Measurements from ENCODE around the gene TEX22.

Gene TEX22

GRCh38 chr14:105436402-105436801 lies 38.1 kb downstream of the TEX22 start:
- Histone ChIP-seq H3K27me3 (ENCODE audit: control insufficient read depth in 1 of 2, insufficient read depth in 1 of 2, low read length in 2 of 2) (no peaks in the 10 kb centered on the region), H2BK120ac (ENCODE audit: low read depth, low read length) (no peak overlapping the region), H2BK15ac (ENCODE audit: low read depth, poor library complexity, severe bottlenecking) (no peak overlapping the region), H3K9ac (ENCODE audit: low read length) (no peak overlapping the region), H3K9me3 (ENCODE audit: control insufficient read depth, low read length) (no peaks in the 10 kb centered on the region), H2BK5ac (ENCODE audit: low read depth, low read length, poor library complexity, severe bottlenecking) (no peak overlapping the region), H3K27ac (ENCODE audit: low read length, poor library complexity, severe bottlenecking) (no peak overlapping the region), H3K4me1 (ENCODE audit: control insufficient read depth, insufficient read depth, low read depth, low read length) (peaks cover 15% of the 10 kb centered on the region), H3K4ac (ENCODE audit: low read depth in 1 of 2, low read length in 2 of 2) (no peak overlapping the region), H2BK12ac (ENCODE audit: low read length in 2 of 2) (no peak overlapping the region), H3K79me1 (replicated peaks; ENCODE audit: low read length, poor library complexity, severe bottlenecking) (peaks cover 30% of the 10 kb centered on the region), H4K8ac (ENCODE audit: low read length) (no peak overlapping the region), H3K4me2 (ENCODE audit: low read length, poor library complexity, severe bottlenecking) (no peak overlapping the region), H2AK5ac (ENCODE audit: low read length, severe bottlenecking) (no peak overlapping the region), H3K36me3 (ENCODE audit: control insufficient read depth in 1 of 2, insufficient read depth in 2 of 2, low read depth in 1 of 2, low read length in 2 of 2) (peaks cover 4 to 54% of the 10 kb centered on the region in 2 experiments), H3K18ac (ENCODE audit: low read depth in 1 of 2, low read length in 2 of 2) (no peak overlapping the region), H2AFZ (ENCODE audit: low read depth, low read length) (no peak overlapping the region), H3K4me3 (ENCODE audit: insufficient read depth in 1 of 2, low read depth in 1 of 2, low read length in 2 of 2) (no peak overlapping the region), H4K91ac (ENCODE audit: low read length) (no peak overlapping the region), H3K14ac (ENCODE audit: low read length in 2 of 2) (no peak overlapping the region), H3K23ac (ENCODE audit: low read length in 2 of 2) (no peak overlapping the region)
- no peak for DNase-seq
- WGBS, result 96% methylated on average over 11 of the region's 12 CpGs

DNA sequence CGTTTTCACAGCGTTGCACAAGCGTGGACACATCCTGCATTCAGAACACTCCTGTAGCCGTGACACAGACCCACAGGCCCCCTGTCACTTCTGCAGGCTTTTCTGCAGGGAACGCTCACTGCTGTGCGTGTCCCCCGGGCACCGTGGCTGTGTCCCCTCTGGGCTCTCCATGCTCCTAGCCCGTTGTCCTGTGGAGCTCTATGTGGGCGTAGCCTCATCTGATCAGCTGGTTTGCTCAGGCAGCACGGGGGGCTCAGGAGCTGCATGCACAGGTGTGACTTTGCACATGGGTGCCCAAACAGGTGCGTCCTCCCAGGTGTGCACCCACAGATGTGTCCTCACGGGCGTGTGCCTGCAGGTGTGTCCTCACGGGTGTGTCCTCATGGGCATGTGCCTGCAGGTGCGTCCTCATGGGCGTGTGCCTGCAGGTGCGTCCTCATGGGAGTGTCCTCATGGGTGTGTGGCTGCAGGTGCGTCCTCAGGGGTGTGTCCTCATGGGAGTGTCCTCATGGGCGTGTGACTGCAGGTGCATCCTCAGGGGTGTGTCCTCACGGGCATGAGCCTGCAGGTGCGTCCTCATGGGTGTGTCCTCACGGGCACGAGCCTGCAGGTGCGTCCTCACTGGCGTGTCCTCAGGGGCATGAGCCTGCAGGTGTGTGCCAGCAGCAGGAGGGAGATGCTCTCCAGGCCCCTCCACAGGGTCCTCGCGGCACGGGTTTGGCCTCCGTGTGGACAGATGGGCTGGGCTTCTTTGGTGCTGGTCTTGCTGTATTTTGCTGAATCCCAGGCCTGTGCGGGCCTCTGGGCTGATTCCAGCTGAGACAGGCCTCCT lies 38.8 kb downstream of the TEX22 start:
- peaks cover 7 to 55% of the 10 kb centered on the region in 2 experiments for H3K36me3 ChIP-seq (ENCODE audit: control insufficient read depth in 1 of 2, insufficient read depth in 2 of 2, low read depth in 1 of 2, low read length in 2 of 2)
- H3K18ac ChIP-seq (ENCODE audit: low read depth in 1 of 2, low read length in 2 of 2), result no peak overlapping the region
- no peak overlapping the region for H3K4ac ChIP-seq (ENCODE audit: low read depth in 1 of 2, low read length in 2 of 2)
- no peak for DNase-seq
- no peak overlapping the region for H2BK15ac ChIP-seq (ENCODE audit: low read depth, poor library complexity, severe bottlenecking)
- peaks cover 33% of the 10 kb centered on the region for H3K79me1 ChIP-seq (replicated peaks; ENCODE audit: low read length, poor library complexity, severe bottlenecking)
- H2AFZ ChIP-seq (ENCODE audit: low read depth, low read length), result no peak overlapping the region
- H2BK5ac ChIP-seq (ENCODE audit: low read depth, low read length, poor library complexity, severe bottlenecking), result no peak overlapping the region
- no peak overlapping the region for H2AK5ac ChIP-seq (ENCODE audit: low read length, severe bottlenecking)
- no peak overlapping the region for H2BK12ac ChIP-seq (ENCODE audit: low read length in 2 of 2)
- no peak overlapping the region for H3K4me3 ChIP-seq (ENCODE audit: insufficient read depth in 1 of 2, low read depth in 1 of 2, low read length in 2 of 2)
- no peak overlapping the region for H4K8ac ChIP-seq (ENCODE audit: low read length)
- H3K9me3 ChIP-seq (ENCODE audit: control insufficient read depth, low read length), result no peaks in the 10 kb centered on the region
- H3K14ac ChIP-seq (ENCODE audit: low read length in 2 of 2), result no peak overlapping the region
- H3K4me1 ChIP-seq (ENCODE audit: control insufficient read depth, insufficient read depth, low read depth, low read length), result peaks cover 14% of the 10 kb centered on the region
- H2BK120ac ChIP-seq (ENCODE audit: low read depth, low read length), result no peak overlapping the region
- whole genome bisulfite sequencing, result 95% methylated on average over 31 of the region's 31 CpGs
- no peak overlapping the region for H3K27ac ChIP-seq (ENCODE audit: low read length, poor library complexity, severe bottlenecking)
- no peak overlapping the region for H3K23ac ChIP-seq (ENCODE audit: low read length in 2 of 2)
- H3K4me2 ChIP-seq (ENCODE audit: low read length, poor library complexity, severe bottlenecking), result no peak overlapping the region
- no peak overlapping the region for H4K91ac ChIP-seq (ENCODE audit: low read length)
- H3K9ac ChIP-seq (ENCODE audit: low read length), result no peak overlapping the region
- no peaks in the 10 kb centered on the region for H3K27me3 ChIP-seq (ENCODE audit: control insufficient read depth in 1 of 2, insufficient read depth in 1 of 2, low read length in 2 of 2)

GRCh38 chr14:105437723-105438500 lies 39.6 kb downstream of the TEX22 start:
- H3K14ac ChIP-seq (ENCODE audit: low read length in 2 of 2), result no peak overlapping the region
- H2BK120ac ChIP-seq (ENCODE audit: low read depth, low read length), result no peak overlapping the region
- peaks cover 14 to 61% of the 10 kb centered on the region in 2 experiments for H3K36me3 ChIP-seq (ENCODE audit: control insufficient read depth in 1 of 2, insufficient read depth in 2 of 2, low read depth in 1 of 2, low read length in 2 of 2)
- H4K8ac ChIP-seq (ENCODE audit: low read length), result no peak overlapping the region
- no peak overlapping the region for H3K4me3 ChIP-seq (ENCODE audit: insufficient read depth in 1 of 2, low read depth in 1 of 2, low read length in 2 of 2)
- H4K91ac ChIP-seq (ENCODE audit: low read length), result no peak overlapping the region
- H3K4me1 ChIP-seq (ENCODE audit: control insufficient read depth, insufficient read depth, low read depth, low read length), result peaks cover 14% of the 10 kb centered on the region
- H3K18ac ChIP-seq (ENCODE audit: low read depth in 1 of 2, low read length in 2 of 2), result no peak overlapping the region
- H3K4me2 ChIP-seq (ENCODE audit: low read length, poor library complexity, severe bottlenecking), result no peak overlapping the region
- H3K9ac ChIP-seq (ENCODE audit: low read length), result no peak overlapping the region
- no peak overlapping the region for H3K4ac ChIP-seq (ENCODE audit: low read depth in 1 of 2, low read length in 2 of 2)
- H2BK12ac ChIP-seq (ENCODE audit: low read length in 2 of 2), result no peak overlapping the region
- 97% methylated on average over 18 of the region's 18 CpGs for WGBS
- peaks cover 39% of the 10 kb centered on the region for H3K79me1 ChIP-seq (replicated peaks; ENCODE audit: low read length, poor library complexity, severe bottlenecking)
- no peak overlapping the region for H3K27ac ChIP-seq (ENCODE audit: low read length, poor library complexity, severe bottlenecking)
- DNase-seq, result no peak
- no peak overlapping the region for H3K23ac ChIP-seq (ENCODE audit: low read length in 2 of 2)
- no peak overlapping the region for H2AFZ ChIP-seq (ENCODE audit: low read depth, low read length)
- no peak overlapping the region for H2BK15ac ChIP-seq (ENCODE audit: low read depth, poor library complexity, severe bottlenecking)
- no peak overlapping the region for H2AK5ac ChIP-seq (ENCODE audit: low read length, severe bottlenecking)
- no peaks in the 10 kb centered on the region for H3K9me3 ChIP-seq (ENCODE audit: control insufficient read depth, low read length)
- H2BK5ac ChIP-seq (ENCODE audit: low read depth, low read length, poor library complexity, severe bottlenecking), result no peak overlapping the region
- no peaks in the 10 kb centered on the region for H3K27me3 ChIP-seq (ENCODE audit: control insufficient read depth in 1 of 2, insufficient read depth in 1 of 2, low read length in 2 of 2)

DNA sequence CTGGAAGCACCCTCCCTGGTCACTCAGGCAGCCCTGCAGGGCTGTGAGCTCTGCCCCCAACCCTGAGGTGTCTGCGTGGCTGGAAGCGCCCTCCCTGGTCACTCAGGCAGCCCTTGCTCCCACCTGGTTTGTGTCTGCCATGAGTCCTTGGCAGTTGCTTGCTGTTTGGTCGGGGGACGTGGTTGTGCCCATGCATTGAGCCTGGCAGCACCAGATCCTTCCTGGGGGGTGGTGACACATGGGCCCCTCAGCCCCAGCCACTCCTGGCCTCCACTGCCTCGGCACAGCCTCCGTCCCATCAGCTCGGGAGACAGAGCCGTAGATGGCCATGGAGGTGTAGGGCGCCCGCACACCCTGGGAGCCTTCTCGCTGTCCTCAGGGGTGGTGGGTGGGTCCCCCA lies 40.8 kb downstream of the TEX22 start:
- Histone ChIP-seq H2BK12ac (ENCODE audit: low read length in 2 of 2) (no peak overlapping the region), H2BK5ac (ENCODE audit: low read depth, low read length, poor library complexity, severe bottlenecking) (no peak overlapping the region), H3K36me3 (ENCODE audit: control insufficient read depth in 1 of 2, insufficient read depth in 2 of 2, low read depth in 1 of 2, low read length in 2 of 2) (peaks cover 19 to 58% of the 10 kb centered on the region in 2 experiments), H4K91ac (ENCODE audit: low read length) (no peak overlapping the region), H3K4ac (ENCODE audit: low read depth in 1 of 2, low read length in 2 of 2) (no peak overlapping the region), H2BK120ac (ENCODE audit: low read depth, low read length) (no peak overlapping the region), H3K23ac (ENCODE audit: low read length in 2 of 2) (no peak overlapping the region), H3K79me1 (replicated peaks; ENCODE audit: low read length, poor library complexity, severe bottlenecking) (peaks cover 35% of the 10 kb centered on the region), H3K27me3 (ENCODE audit: control insufficient read depth in 1 of 2, insufficient read depth in 1 of 2, low read length in 2 of 2) (no peaks in the 10 kb centered on the region), H3K4me1 (ENCODE audit: control insufficient read depth, insufficient read depth, low read depth, low read length) (peaks cover 14% of the 10 kb centered on the region), H3K14ac (ENCODE audit: low read length in 2 of 2) (no peak overlapping the region), H3K9ac (ENCODE audit: low read length) (no peak overlapping the region), H3K9me3 (ENCODE audit: control insufficient read depth, low read length) (no peaks in the 10 kb centered on the region), H2AFZ (ENCODE audit: low read depth, low read length) (no peak overlapping the region), H4K8ac (ENCODE audit: low read length) (no peak overlapping the region), H3K4me3 (ENCODE audit: insufficient read depth in 1 of 2, low read depth in 1 of 2, low read length in 2 of 2) (no peak overlapping the region), H3K4me2 (ENCODE audit: low read length, poor library complexity, severe bottlenecking) (no peak overlapping the region), H3K27ac (ENCODE audit: low read length, poor library complexity, severe bottlenecking) (no peak overlapping the region), H2BK15ac (ENCODE audit: low read depth, poor library complexity, severe bottlenecking) (no peak overlapping the region), H2AK5ac (ENCODE audit: low read length, severe bottlenecking) (no peak overlapping the region), H3K18ac (ENCODE audit: low read depth in 1 of 2, low read length in 2 of 2) (no peak overlapping the region)
- DNase-seq, result no peak
- 96% methylated on average over 11 of the region's 11 CpGs for WGBS
